OCI-LY3 (cell line): ENCODE measurements around the gene RARRES2.

ENCODE experiments used
- CTCF ChIP-seq: fragments of 200-600, 300-600 bp; sonication (generic); IDR thresholded peaks from 2 replicates; pipeline ENCODE4 v1.5.1; 2014; ENCODE audit warnings: antibody characterized with exemption, low read length, low read depth
- EZH2phosphoT487 ChIP-seq: fragments of 200-600 bp; shearing (Covaris generic); IDR thresholded peaks from 2 replicates; pipeline ENCODE4 v1.6.1; 2018; ENCODE audit warnings: antibody characterized with exemption, mixed run types, low read depth

- no peak for TF ChIP-seq CTCF
- TF ChIP-seq EZH2phosphoT487, result no peak
Observed at GRCh38 chr7:150325901-150326300, 15.5 kb downstream of the RARRES2 start.
